ENCODE measurements around the gene COL1A2. TPM values are rescaled to one million over a fixed set of nuclear protein-coding genes. Genes with fewer than 3 reads are reported as not detected.

Gene COL1A2
- total RNA-seq, 1 donor from 2014 or later, result 76.0 TPM

DNA sequence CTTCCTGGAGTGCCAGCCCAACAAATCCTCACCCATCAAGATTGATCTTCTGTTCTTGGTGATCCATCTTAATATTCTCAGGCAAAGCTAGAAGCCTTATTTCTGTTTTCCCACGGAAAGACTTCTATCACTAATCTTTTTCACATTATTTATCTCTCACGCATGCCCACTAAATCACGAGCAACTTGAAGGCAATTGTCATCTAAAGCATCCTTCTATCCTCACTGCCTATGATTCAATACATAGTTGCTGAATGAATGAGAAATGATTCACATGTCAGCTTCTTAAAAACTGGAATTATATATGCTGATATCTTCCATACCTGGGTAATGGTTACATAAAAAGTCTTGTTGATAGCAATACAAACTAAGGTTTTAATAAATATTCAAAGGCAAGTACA lies 12.6 kb upstream of the COL1A2 start:
- DNase-seq (ENCODE audit: extremely low read depth, low read depth, low spot score), result no peak

DNA sequence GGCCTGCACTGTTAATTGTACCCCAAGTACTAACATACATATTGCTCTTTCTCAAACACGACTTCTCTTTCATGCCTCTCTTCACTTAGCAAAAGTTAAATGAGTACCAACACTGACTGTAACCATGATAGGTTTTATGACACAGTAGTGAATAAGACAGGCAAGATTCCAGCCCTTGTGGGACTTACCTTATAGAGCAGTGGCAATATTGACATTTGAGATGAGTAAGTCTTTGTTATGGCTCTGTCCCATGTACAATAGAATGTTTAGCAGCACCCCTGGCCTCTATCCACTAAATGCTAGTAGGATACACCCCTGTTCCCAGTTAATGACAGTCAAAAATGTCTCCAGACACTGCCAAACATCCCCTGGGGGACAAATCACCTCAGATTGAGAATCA lies 11.9 kb upstream of the COL1A2 start:
- DNase-seq (ENCODE audit: extremely low read depth, low read depth, low spot score), result no peak

DNA sequence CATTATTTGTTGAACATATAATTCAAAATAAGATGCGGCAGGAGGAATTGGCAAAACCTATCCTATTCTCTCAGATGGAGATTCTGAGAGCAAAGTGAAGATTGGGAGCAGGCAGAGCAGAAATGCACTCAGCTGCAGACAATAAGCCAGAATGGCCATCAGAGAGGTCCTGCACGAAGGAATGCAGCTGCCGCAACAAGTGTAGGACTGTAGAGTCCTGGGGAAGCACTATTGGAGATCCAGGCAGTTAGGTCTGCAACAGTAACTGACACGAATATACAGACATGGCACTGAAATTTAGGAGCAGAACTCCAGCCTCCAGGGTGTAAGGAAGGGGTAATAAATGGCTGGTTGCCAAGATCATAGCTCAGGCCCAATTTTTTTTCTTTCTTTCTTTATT lies 10.4 kb upstream of the COL1A2 start:
- no peak for DNase-seq (ENCODE audit: extremely low read depth, low read depth, low spot score)

DNA sequence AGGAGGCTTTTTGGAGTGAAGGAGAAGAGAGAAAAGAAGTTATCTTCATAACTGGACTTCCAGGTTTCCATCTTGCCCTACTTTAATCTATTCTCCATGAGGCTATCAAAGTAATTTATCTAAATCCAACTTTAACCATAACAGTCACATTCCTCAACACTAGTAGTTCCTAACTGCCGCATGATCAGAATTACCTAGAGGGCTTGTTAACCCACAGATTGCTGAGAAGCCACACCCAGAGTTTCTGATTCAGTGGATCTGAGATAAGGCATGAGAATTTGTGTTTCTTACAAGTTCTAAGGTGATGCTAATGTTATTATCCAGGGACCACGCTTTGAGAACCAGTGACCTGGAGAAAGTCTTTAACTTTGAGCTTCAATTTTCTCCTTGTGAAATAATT lies 8.3 kb upstream of the COL1A2 start:
- no peak for DNase-seq (ENCODE audit: extremely low read depth, low read depth, low spot score)

DNA sequence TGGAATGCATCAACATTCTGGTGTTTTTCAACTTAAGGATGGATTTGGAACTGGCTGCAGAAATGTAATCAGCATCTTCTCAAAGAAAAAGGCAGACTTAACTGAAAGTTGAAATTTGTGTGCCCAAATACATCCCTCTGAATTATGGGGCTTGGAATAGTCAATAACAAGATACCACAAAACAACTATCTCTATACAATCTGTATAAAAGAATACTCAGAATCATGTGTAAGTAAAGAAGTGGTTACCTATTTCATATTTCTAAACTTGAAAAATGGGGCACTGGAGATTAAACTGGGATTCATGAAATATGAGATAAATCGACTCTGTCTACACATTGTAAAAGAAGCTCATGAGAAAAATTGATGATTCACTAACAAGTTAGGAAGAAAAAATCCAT lies 6.2 kb upstream of the COL1A2 start:
- DNase-seq (ENCODE audit: extremely low read depth, low read depth, low spot score), result no peak

DNA sequence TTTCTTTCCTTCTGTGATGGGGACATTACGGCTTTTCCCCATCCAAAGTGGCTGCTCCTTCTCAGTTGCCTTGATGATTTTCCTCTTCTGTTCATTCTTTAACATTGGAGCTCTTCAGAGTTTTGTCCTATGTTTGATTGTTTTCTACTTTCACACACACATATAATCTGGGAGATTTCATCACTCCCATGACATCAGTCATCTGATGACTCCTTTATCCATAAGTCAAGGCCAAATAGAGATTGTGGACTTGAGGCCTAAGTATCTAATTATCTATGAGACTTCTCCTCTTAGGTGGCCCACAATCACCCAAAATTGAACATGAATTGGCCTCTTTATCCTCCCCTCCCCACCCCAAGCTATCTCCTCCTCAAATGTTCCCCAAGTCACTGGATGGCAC lies 5.3 kb upstream of the COL1A2 start:
- DNase-seq (ENCODE audit: extremely low read depth, low read depth, low spot score), result no peak

DNA sequence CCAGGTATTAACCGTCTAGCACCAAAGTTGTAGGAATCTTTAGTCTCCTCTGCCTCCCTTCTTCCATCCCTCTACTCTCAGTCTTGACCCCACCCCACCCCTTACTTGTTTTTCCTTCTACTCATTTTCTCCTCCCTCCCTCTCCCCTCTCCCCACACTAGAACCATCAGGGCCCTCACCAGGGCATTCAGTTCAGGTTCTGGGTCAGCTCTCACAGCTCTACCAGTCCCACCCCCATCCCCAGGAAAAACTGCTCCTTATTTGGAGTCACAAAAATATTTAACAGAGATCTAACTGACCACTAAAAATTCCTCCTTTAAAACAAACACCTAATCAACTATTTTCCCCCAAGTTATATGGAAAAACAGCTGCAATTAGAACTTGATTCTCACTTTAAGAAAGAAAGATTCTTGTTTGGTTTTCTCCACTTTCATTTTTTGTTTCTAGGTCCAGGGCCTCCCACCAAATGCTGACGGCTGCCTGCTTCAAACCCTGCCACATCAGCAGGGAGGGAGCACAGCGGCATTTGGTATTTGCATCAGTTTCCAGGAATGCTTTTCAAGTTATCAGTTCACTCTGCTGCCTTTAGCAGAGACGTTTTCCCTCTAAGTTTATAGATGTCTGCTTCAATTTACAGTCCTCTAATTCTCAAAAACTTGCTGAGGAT lies 2.8 kb upstream of the COL1A2 start:
- DNase-seq (ENCODE audit: extremely low read depth, low read depth, low spot score), result no peak

DNA sequence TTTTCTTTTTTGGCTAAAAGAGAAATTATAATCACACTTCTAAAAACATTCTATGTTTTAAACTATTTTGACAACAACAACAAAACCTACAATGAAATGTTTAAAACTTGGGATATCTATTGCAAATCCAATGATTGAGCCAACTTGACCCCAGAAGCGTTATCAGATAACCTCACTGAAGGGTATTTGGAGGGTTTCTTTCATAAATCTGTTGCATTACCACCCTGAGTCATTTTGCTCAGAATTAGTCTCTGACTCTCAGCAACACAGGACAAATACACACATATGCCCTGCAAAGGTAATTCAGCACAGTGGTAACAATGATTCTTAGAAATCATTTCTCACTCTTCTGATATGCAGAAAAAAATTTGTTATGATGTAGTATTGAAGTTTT lies 2.3 kb upstream of the COL1A2 start:
- DNase-seq (ENCODE audit: extremely low read depth, low read depth, low spot score), result no peak

DNA sequence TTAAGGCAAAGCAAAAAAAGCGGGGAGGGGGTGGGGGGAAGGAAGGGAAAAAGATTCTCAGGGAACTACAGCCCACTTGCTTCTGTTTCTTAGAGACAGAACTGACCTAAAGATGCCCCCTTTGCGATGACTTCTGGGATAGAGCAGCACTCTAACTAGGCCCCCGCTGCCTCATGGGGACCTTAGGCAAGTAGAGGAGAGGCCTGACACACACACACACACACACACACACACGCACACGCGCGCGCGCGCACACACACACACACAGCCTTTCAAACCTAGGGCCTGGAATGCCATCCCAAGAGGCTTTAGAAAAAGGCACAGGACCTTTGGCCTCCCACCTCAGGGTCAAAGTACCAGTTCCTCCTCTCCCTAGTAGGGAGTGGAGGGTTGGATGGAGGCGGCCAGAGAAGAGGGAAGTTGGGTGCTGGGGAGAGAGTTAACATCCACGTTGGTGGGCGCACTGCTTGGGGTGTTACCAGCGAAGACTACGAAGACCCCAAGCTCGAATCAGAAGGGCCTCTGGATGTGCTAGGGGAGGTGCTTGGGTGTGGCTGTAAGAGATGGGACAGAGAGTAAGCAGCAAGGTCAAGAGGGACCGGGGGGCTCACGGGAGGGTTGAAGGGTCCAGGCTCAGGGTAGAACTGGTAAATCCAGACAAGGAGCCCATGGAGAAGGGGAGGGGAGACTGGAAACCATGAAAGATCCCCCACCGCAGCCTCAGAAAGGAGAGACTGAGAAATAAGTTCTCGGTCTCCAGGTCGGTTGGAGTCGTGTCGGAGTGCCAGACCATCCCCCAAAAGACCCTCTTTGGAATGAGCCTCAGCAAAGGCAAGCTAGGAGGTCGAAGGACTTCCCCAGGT lies 1.2 kb upstream of the COL1A2 start:
- no peak for DNase-seq (ENCODE audit: extremely low read depth, low read depth, low spot score)

DNA sequence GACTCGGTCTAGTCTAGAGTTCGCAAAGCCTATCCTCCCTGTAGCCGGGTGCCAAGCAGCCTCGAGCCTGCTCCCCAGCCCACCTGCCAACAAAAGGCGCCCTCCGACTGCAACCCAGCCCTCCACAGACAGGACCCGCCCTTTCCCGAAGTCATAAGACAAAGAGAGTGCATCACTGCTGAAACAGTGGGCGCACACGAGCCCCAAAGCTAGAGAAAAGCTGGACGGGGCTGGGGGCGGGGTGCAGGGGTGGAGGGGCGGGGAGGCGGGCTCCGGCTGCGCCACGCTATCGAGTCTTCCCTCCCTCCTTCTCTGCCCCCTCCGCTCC lies 622 bp upstream of the COL1A2 start:
- no peak for DNase-seq (ENCODE audit: extremely low read depth, low read depth, low spot score)

DNA sequence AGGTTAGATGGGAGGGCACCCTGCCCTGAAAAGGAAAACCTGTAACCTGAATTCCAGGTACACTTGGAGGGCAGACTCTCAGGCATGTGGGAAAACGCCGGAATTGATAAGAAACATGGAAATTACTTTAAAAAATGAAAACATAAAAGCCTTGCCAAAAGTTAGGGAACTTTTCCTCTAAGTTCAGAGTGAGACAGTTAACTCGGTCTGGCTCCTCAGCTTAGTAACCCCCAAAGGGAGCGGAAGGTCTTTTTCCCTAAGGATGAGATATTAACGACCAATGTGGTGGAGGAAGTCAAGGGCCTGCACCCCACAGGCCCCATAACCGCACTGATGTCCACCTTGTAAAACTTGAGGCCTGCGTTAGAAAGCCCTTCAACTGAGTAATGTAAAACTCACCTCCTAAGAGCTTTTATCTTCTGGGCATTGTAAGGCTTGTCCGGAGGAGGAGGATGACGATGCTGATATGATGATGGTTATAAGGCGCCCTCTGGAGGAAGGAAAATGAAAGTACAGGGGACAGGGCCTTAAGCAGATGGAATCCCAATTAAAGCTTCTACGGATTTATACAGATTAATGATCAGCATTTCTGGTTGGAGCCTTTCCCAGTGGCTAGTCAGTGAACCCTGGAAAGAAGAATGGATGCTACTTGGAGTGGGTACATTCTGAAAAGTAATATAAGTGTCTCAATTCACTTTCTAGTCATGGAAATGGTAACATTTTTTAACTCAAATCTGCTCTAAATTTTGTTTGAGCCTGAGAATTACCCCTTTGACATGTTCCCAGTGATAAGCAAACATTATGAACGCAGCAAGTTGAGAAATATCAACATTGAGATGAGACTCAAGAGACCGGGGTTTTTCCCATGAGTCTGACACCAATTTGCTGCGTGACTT lies 694 bp downstream of the COL1A2 start:
- DNase-seq (ENCODE audit: extremely low read depth, low read depth, low spot score), result no peak

DNA sequence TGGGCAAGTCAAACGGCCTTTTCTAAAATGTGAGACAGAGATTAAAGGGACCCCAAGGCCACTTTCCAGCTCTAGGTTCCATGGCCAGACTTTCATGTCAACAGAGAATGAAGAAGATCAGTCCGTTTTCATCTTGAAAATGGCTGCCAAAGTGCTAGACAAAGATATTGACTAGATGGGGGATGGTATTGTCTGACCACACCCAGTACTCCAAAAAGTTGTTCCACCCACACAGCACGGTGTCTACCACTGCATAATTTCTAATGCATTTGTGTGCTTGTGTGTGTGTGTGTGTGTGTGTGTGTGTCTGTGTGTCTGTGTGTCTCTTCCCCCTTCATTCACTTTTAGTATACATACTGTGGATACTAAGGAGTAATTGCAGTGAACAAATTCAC lies 1.3 kb downstream of the COL1A2 start:
- no peak for DNase-seq (ENCODE audit: extremely low read depth, low read depth, low spot score)

DNA sequence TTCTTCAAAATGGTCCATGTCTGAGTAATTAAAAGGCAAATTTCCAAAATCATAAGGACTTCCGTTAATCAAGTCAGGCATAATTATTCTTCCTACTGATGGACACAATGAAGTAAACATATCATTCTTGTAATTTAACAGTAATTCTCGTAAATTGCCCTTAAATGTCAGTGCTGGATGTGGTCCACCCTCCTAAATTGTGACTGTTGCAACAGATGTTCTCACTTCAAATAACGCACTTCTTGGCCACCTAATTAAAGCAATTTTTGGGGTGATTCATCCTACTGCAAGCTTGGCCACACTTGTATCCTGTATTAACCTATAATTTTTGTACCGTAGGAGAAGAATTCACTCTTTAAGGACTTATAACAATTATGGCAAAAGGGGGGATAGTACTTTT lies 1.9 kb downstream of the COL1A2 start:
- DNase-seq (ENCODE audit: extremely low read depth, low read depth, low spot score), result no peak

DNA sequence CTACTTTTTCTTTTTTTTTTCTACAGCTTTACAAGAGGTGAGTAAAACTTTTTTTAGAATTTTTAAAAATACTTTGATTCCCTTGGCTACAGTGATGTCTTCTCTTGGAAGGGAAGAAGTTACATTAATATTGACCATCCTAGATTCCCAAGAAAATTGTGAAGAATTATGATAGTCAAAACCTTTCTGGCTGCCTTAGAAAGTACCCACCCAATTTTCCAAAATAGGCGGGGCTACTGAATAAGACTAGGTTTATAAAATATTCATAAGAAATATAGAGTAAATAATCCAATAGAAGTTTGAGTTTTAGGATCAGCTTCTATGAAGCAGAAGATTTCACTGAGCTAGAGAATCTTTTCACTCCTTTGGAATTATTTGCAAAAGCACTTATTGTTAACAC lies 3.0 kb downstream of the COL1A2 start:
- DNase-seq (ENCODE audit: extremely low read depth, low read depth, low spot score), result no peak

DNA sequence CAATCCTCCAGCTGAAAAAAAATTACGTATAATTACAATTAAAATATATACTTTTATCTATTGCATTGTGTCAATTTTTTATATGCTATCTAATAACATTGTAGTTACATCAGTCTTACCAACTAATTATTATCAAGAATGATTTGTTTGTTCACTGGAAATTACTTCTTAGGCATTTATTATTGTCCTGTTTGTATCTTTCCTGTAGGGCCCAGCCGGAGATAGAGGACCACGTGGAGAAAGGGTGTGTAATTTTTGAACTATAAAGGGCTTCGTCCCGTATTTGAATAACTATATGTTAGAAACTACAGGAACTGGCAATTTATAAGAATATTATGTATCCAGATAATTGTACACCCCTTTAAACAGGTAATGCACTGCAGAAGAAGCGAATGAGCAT lies 4.1 kb downstream of the COL1A2 start:
- no peak for DNase-seq (ENCODE audit: extremely low read depth, low read depth, low spot score)

DNA sequence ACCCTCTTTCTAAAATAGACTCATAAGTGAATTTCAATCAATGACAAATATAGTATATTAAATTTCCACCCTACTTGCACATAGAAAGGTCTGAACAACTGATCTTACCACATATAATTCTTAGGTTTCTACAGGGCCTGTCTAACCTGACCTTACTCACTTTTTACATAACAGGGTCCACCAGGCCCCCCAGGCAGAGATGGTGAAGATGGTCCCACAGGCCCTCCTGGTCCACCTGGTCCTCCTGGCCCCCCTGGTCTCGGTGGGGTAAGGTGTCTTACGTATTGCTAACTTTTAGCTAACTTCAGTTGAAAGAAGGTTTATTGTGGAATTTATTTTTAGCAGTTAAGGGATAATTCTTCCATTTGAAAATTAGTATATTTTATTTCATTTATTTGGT lies 5.3 kb downstream of the COL1A2 start:
- no peak for DNase-seq (ENCODE audit: extremely low read depth, low read depth, low spot score)

DNA sequence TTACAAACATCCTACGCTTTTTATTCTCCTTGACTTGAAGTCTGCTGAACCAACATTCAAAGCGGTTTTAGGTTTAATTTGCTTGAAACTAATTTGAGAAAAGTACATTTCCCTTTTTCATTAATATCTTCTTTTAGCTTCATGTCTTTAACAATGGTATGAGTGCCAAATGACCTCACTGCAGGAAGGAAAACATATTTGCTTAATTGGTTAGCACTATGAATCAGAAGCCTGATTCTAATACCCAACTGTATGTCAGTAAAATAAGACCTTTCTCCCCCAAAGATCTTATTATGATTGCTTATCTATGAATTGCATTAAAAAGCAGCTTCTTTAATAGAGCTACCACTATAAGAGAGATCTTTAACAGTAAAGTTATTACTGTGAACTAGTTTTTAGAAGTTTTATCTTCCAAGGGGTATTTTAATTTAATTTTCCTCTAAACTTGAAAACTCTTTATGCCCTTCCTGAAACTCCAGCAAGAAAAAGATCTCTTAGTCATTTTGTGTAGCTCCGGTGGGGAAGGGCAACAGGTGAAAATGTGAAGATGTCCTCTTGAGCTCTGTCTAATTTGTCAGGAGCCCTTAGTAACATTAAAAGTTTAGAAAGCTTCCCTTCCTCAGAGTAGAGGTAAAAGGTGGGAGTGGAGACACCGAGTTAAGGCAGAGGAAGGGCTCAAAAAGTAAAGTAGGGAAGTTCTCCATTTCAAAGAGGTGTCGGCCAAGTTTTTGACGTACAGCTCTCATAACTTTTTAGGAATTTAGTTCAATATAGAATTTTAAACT lies 6.1 kb downstream of the COL1A2 start:
- DNase-seq (ENCODE audit: extremely low read depth, low read depth, low spot score), result no peak

DNA sequence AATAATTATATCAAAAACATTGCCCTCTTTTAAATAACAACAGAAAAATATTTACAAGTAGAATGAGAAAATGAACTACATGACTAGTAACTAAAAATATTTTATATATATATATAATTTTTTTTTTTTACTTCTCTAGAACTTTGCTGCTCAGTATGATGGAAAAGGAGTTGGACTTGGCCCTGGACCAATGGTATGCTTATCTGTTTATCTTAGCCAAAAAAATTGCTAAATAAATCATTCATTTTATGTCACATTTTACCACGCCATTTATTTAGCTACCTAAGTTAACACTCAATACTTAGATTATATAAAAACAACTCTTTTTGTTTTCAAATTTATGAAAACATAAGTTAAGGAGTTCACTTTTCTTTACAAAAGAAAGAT lies 6.7 kb downstream of the COL1A2 start:
- no peak for DNase-seq (ENCODE audit: extremely low read depth, low read depth, low spot score)

DNA sequence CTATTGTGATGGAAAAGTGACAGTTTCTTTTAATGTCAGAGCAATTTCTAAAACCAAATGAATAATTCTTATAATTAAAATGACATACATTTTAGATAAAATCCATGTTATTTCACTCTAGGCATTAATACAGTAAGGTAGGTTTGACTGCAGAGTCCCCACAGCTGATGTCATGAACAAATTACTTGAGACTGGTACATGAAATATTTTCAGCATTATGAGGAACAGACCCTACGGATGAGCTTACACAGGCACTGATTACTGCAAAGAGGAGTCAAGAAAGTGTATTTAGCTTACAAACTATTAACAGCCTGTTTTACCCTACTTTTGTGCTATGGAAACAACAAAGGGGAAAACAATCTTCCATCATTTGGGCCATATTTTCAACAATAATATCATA lies 8.9 kb downstream of the COL1A2 start:
- no peak for DNase-seq (ENCODE audit: extremely low read depth, low read depth, low spot score)

DNA sequence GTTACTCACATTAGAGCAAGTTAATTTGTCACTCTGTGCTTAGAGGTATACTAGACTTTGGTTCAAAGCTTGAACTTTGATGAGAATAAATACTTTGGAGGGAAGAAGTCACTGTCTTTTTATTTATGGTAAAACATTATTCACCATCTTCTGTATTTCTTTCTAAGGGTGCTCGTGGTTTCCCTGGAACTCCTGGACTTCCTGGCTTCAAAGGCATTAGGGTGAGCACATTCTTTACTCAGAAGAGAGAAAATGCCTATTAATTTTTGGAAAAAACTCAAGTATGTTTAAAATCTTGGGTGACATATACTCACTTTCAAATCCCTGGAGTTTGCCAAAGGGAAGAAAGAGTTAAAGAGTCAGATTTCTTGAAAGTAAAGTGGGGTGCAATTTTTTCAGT lies 10.8 kb downstream of the COL1A2 start:
- DNase-seq (ENCODE audit: extremely low read depth, low read depth, low spot score), result no peak

DNA sequence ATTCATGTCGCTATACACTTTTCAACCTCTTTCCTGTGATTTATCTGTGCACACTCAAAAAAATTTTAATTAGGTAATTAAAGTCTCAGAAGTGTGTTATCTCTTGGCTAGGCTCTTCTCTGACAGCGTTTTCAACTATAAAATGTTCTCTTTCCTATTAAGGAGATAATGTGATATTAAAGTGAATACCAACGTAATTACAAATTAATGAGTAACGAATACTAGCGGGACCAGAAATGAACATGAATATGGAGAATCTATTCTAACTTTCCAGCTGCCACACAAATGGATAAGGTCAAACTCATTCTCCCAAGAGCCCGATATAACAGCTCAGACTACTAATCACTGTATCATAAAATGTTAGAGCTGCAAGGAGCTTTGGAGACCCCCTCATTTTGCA lies 12.0 kb downstream of the COL1A2 start:
- DNase-seq (ENCODE audit: extremely low read depth, low read depth, low spot score), result no peak
